HepG2 (cell line): ENCODE measurements around the gene ATP13A3. TPM values are rescaled to one million over a fixed set of nuclear protein-coding genes. Genes with fewer than 3 reads are reported as not detected.

Source experiments
- ATAC-seq: fragments of 200-7000 bp; cut with Tn5 transposase; 3 replicates; pipeline ENCODE4 v1.9.1; 2020; ENCODE audit warnings: mild to moderate bottlenecking, moderate library complexity
- BruUV-seq: library from RNA; stranded (reverse); fragments of 400-500 nt; replicated peaks from 2 replicates; lab custom pipeline; 2021; lab: Mats Ljungman, UMichigan
- CTCF ChIA-PET: fragments of 300-600 bp; formaldehyde crosslinking; extraction: SDS; loops from one replicate; lab custom pipeline; 2021; ENCODE audit warnings: low total read pairs, inconsistent platforms, low intra/inter-chr PET ratio; lab: Yijun Ruan, JAX
- POLR2A ChIA-PET: fragments of 350-600 bp; sonication (Branson Sonifier 250); formaldehyde crosslinking; loops from one replicate; lab custom pipeline; 2020; ENCODE audit warnings: antibody characterized with exemption, inconsistent platforms; lab: Yijun Ruan, JAX
- DNase-seq: peaks from one replicate; pipeline ENCODE4 v3.0.0-alpha.2; 2015; ENCODE audit warnings: low spot score
- FAIRE-seq: peaks from 3 replicates; lab custom pipeline; 2011; peaks lifted over from hg19 to GRCh38; lab: Jason Lieb, UNC
- H2AFZ ChIP-seq: one replicate; pipeline ENCODE4 v1.6.1; 2011; ENCODE audit warnings: low read length, inconsistent platforms
- H3K27ac ChIP-seq: fragments of 300-600 bp; 3 replicates; pipeline ENCODE4 v1.8.0; 2011; ENCODE audit warnings: mixed run types, mild to moderate bottlenecking, mixed read lengths, low read length, inconsistent platforms; ENCODE audit not compliant: insufficient read depth; ENCODE audit errors: extremely low read length
- H3K27me3 ChIP-seq, 2 experiments: fragments of 200-600 bp in 1 of 2; 2 replicates in 1 of 2; 3 replicates in 1 of 2; pipeline versions ENCODE4 v1.6.0 to v1.8.0; 2011; ENCODE audit warnings: low read length in 2 of 2, mild to moderate bottlenecking in 2 of 2, moderate library complexity in 2 of 2, inconsistent platforms in 1 of 2; ENCODE audit not compliant: insufficient read depth in 2 of 2, control insufficient read depth in 1 of 2
- H3K36me3 ChIP-seq, 2 experiments: fragments of 200-600 bp in 1 of 2; replicated peaks in 1 of 2; 2 replicates in 1 of 2; 3 replicates in 1 of 2; pipeline versions ENCODE4 v1.5.1 to v1.8.0; 2011; ENCODE audit warnings: low read length in 2 of 2, inconsistent platforms in 1 of 2; ENCODE audit not compliant: insufficient read depth in 2 of 2, control insufficient read depth in 1 of 2
- H3K4me1 ChIP-seq: 2 replicates; pipeline ENCODE4 v1.5.1; 2012; ENCODE audit warnings: low read length, inconsistent platforms; ENCODE audit not compliant: insufficient read depth
- H3K4me2 ChIP-seq: 2 replicates; pipeline ENCODE4 v1.6.0; 2011; ENCODE audit warnings: low read depth, low read length, inconsistent platforms
- H3K4me3 ChIP-seq, 3 experiments: fragments of 200-600 bp in 1 of 3; sonication (generic), shearing (Covaris generic) in 1 of 3; replicated peaks in 1 of 3; 2 replicates each; pipeline ENCODE4 v1.5.1; 2011 to 2016; ENCODE audit warnings: low read length in 3 of 3, inconsistent platforms in 2 of 3, low read depth in 2 of 3, mild to moderate bottlenecking in 2 of 3, control low read depth in 1 of 3, mixed read lengths in 1 of 3; ENCODE audit not compliant: insufficient read depth in 1 of 3
- H3K79me2 ChIP-seq: one replicate; pipeline ENCODE4 v1.6.1; 2011; ENCODE audit warnings: low read length, inconsistent platforms; ENCODE audit not compliant: insufficient read depth
- H3K9ac ChIP-seq: 2 replicates; pipeline ENCODE4 v1.6.0; 2011; ENCODE audit warnings: mild to moderate bottlenecking, low read depth, low read length, inconsistent platforms; ENCODE audit not compliant: insufficient read depth
- H3K9me3 ChIP-seq: 2 replicates; pipeline ENCODE4 v1.5.1; 2012; ENCODE audit warnings: mild to moderate bottlenecking, low read length
- H4K20me1 ChIP-seq: 2 replicates; pipeline ENCODE4 v1.6.0; 2011; ENCODE audit warnings: inconsistent platforms, mild to moderate bottlenecking, low read length, moderate library complexity; ENCODE audit not compliant: insufficient read depth
- U2AF2 ChIP-seq: fragments of 200-400 bp; formaldehyde crosslinking; IDR thresholded peaks from 2 replicates; pipeline ENCODE4 v1.6.1; 2017; ENCODE audit warnings: low read depth, mild to moderate bottlenecking, low read length
- ZNF225 ChIP-seq: sonication (generic); formaldehyde crosslinking; IDR thresholded peaks from 2 replicates; pipeline ENCODE4 v1.4.0; 2020; ENCODE audit warnings: mild to moderate bottlenecking, missing genetic modification reagents
- WGBS: methylation state at CpG from one replicate; pipeline ENCODE4 v1.1.6; 2017; ENCODE audit warnings: low lambda C conversion rate; 5-methylcytosine and 5-hydroxymethylcytosine counted together
- in situ Hi-C: cut with HindIII; loops from 2 replicates; pipeline ENCODE4 v1.10.0; 2017; ENCODE audit warnings: low pct_unique_long_range_greater_than_20kb; ENCODE audit not compliant: extremely low pct_ligation_motif_present
- intact Hi-C: fragments of 100-400 bp; cut with micrococcal nuclease; formaldehyde crosslinking; loops from one replicate; pipeline ENCODE4 v1.10.0; 2022; ENCODE audit not compliant: unreplicated experiment
- polyA plus RNA-seq, 8 experiments: library from polyadenylated mRNA; depleted of rRNA in 3 of 8; stranded (reverse) in 7 of 8; unstranded in 1 of 8; fragments of >200 nt; fragmentation: Illumina TruSeq in 4 of 8; extraction: Trizol in 4 of 8; gene quantifications; 2 replicates each; pipeline versions ENCODE4 v1.2.1 to v1.2.3, GENCODE V29; 2011 to 2016; ENCODE audit warnings: low read depth in 4 of 8, missing spikeins in 1 of 8, mixed read lengths in 1 of 8; ENCODE audit not compliant: insufficient read depth in 1 of 8
- total RNA-seq, 5 experiments: library from RNA; depleted of rRNA; stranded (reverse); fragments of >200 nt; fragmentation: Illumina TruSeq; extraction: Trizol; gene quantifications; 2 replicates each; pipeline ENCODE4 v1.2.3, GENCODE V29; 2016; ENCODE audit warnings: low read depth in 1 of 5
- TF ChIP-seq, protein P1 (sequence below): sonication (generic); formaldehyde crosslinking; IDR thresholded peaks from 2 replicates; pipeline ENCODE4 v1.4.0; 2020; ENCODE audit warnings: missing genetic modification reagents, borderline replicate concordance
- TF ChIP-seq, protein P2 (sequence below): fragments of 450-650 bp; IDR thresholded peaks from 2 replicates; pipeline ENCODE4 v1.6.1; 2016

The ATP13A3 gene
- total and polyA plus RNA-seq, 2 of the 13 experiments (the other 11 are each of a cell fraction or from before 2014, with no cell fraction given), result 44.9 to 80.8 TPM

DNA sequence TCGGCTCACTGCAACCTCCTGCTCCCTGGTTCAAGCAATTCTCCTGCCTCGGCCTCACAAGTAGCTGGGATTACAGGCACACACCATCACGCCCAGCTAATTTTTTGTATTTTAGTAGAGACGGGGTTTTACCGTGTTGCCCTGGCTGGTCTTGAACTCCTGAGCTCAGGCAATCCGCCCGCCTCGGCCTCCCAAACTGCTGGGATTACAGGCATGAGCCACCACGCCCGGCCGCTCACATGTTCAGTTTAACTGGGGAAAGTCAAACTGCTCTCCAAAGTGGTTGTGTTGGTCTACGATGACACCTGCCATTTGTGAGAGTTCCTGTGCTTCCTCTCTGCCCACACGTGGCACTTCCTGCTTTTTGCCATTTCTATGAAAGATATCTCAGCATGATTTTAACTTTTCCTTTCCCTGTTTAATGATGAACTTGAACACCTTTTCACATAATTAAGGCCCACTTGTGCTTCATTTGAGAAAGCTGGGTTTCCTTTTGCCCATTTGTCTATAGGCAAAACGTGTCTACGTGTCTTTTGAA is 86.9 kb downstream of the ATP13A3 start:
- no peak overlapping the region for H2AFZ ChIP-seq
- ATAC-seq (no peak), DNase-seq (no peak), FAIRE-seq (no peak)
- no peaks in the 10 kb centered on the region for H3K79me2 ChIP-seq
- H3K4me1 ChIP-seq, result peaks cover 29% of the 10 kb centered on the region
- H3K9ac ChIP-seq, result no peak overlapping the region
- BruUV-seq, result no TSS peak
- H3K27me3 ChIP-seq, result 0 out of 5 replicates have a peak, but pooled peaks cover 0 to 4% of the 10 kb centered on the region in 2 experiments
- no peak overlapping the region for H3K27ac ChIP-seq
- intact Hi-C loops, result loop anchor here (5.0 kb wide), 2 partner anchors 48 to 417 kb away; partner anchors contain the start of gene CPN2
- no peak for TF ChIP-seq U2AF2
- TF ChIP-seq, protein P1, sequence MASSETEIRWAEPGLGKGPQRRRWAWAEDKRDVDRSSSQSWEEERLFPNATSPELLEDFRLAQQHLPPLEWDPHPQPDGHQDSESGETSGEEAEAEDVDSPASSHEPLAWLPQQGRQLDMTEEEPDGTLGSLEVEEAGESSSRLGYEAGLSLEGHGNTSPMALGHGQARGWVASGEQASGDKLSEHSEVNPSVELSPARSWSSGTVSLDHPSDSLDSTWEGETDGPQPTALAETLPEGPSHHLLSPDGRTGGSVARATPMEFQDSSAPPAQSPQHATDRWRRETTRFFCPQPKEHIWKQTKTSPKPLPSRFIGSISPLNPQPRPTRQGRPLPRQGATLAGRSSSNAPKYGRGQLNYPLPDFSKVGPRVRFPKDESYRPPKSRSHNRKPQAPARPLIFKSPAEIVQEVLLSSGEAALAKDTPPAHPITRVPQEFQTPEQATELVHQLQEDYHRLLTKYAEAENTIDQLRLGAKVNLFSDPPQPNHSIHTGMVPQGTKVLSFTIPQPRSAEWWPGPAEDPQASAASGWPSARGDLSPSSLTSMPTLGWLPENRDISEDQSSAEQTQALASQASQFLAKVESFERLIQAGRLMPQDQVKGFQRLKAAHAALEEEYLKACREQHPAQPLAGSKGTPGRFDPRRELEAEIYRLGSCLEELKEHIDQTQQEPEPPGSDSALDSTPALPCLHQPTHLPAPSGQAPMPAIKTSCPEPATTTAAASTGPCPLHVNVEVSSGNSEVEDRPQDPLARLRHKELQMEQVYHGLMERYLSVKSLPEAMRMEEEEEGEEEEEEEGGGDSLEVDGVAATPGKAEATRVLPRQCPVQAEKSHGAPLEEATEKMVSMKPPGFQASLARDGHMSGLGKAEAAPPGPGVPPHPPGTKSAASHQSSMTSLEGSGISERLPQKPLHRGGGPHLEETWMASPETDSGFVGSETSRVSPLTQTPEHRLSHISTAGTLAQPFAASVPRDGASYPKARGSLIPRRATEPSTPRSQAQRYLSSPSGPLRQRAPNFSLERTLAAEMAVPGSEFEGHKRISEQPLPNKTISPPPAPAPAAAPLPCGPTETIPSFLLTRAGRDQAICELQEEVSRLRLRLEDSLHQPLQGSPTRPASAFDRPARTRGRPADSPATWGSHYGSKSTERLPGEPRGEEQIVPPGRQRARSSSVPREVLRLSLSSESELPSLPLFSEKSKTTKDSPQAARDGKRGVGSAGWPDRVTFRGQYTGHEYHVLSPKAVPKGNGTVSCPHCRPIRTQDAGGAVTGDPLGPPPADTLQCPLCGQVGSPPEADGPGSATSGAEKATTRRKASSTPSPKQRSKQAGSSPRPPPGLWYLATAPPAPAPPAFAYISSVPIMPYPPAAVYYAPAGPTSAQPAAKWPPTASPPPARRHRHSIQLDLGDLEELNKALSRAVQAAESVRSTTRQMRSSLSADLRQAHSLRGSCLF, result no peak
- no peak for TF ChIP-seq ZNF225
- TF ChIP-seq, protein P2, sequence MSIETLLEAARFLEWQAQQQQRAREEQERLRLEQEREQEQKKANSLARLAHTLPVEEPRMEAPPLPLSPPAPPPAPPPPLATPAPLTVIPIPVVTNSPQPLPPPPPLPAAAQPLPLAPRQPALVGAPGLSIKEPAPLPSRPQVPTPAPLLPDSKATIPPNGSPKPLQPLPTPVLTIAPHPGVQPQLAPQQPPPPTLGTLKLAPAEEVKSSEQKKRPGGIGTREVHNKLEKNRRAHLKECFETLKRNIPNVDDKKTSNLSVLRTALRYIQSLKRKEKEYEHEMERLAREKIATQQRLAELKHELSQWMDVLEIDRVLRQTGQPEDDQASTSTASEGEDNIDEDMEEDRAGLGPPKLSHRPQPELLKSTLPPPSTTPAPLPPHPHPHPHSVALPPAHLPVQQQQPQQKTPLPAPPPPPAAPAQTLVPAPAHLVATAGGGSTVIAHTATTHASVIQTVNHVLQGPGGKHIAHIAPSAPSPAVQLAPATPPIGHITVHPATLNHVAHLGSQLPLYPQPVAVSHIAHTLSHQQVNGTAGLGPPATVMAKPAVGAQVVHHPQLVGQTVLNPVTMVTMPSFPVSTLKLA, result peak; percentile 46
- H3K4me3 ChIP-seq, result no peak overlapping the region
- no peaks in the 10 kb centered on the region for H3K9me3 ChIP-seq
- peaks cover 0 to 6% of the 10 kb centered on the region in 2 experiments; a peak in 1 of 5 replicates for H3K36me3 ChIP-seq
- 82% methylated on average over 15 of the region's 15 CpGs for WGBS
- H4K20me1 ChIP-seq, result no peaks in the 10 kb centered on the region
- ChIA-PET POLR2A (no interaction called here), CTCF (no interaction called here)
- H3K4me2 ChIP-seq, result no peak overlapping the region
- in situ Hi-C loops, result loop anchor here (5.0 kb wide), 1 partner anchor 68 kb away; no protein-coding TSS in a partner anchor
